ENCODE data around the gene ZMYND8.

GRCh38 chr20:47355489-47356219 lies 845 bp downstream of the ZMYND8 start:
- TF ChIP-seq CTCF (conservative IDR thresholded peaks at IDR 0.05 in 1 of 2, IDR thresholded peaks at IDR 0.05 in 1 of 2; ENCODE audit: low read depth in 1 of 2, low read length in 2 of 2) (no peak), EZH2 (IDR thresholded peaks at IDR 0.05; ENCODE audit: low read length, missing control alignments) (no peak)
